HepG2 (cell line): ENCODE results near the gene KCTD18.
A peak's percentile ranks its signal among the peaks of the same experiment; 100 is the strongest.

ENCODE experiments used
- CTCF ChIP-seq: sonication (generic); formaldehyde crosslinking; IDR thresholded peaks from 2 replicates; pipeline ENCODE4 v1.5.0; 2020; ENCODE audit warnings: mild to moderate bottlenecking, missing genetic modification reagents, moderate library complexity
- ELF1 ChIP-seq: sonication (generic); formaldehyde crosslinking; IDR thresholded peaks from 2 replicates; pipeline ENCODE4 v1.4.0; 2020; ENCODE audit warnings: missing genetic modification reagents
- GLI4 ChIP-seq: sonication (generic); formaldehyde crosslinking; IDR thresholded peaks from 2 replicates; pipeline ENCODE4 v1.5.1; 2020; ENCODE audit warnings: missing genetic modification reagents, mild to moderate bottlenecking, moderate library complexity, borderline replicate concordance
- KLF13 ChIP-seq: sonication (generic); formaldehyde crosslinking; IDR thresholded peaks from 2 replicates; pipeline ENCODE4 v1.4.0; 2020; ENCODE audit warnings: mild to moderate bottlenecking, missing genetic modification reagents
- MAFK ChIP-seq, 2 experiments: IDR thresholded peaks in 1 of 2; conservative IDR thresholded peaks in 1 of 2; 2 replicates each; pipeline ENCODE4 v1.6.1; 2011; ENCODE audit warnings: improper control_type of control experiment in 2 of 2, low read length in 2 of 2
- NR1H2 ChIP-seq: sonication (generic); formaldehyde crosslinking; IDR thresholded peaks from 2 replicates; pipeline ENCODE4 v1.8.1; 2022; ENCODE audit warnings: low read depth, missing genetic modification reagents, borderline replicate concordance
- POLR2AphosphoS5 ChIP-seq: IDR thresholded peaks from 2 replicates; pipeline ENCODE4 v1.6.1; 2012; ENCODE audit warnings: low read depth, low read length
- ZKSCAN1 ChIP-seq: fragments of 150-350 bp; IDR thresholded peaks from 2 replicates; pipeline ENCODE4 v1.6.1; 2014; ENCODE audit warnings: low read length
- ZNF670 ChIP-seq: sonication (generic); formaldehyde crosslinking; IDR thresholded peaks from 2 replicates; pipeline ENCODE4 v1.8.0; 2022; ENCODE audit warnings: mild to moderate bottlenecking, missing genetic modification reagents, borderline replicate concordance
- TF ChIP-seq, protein P1 (sequence below): sonication (generic); formaldehyde crosslinking; IDR thresholded peaks from 2 replicates; pipeline ENCODE4 v1.8.1; 2023; ENCODE audit warnings: mild to moderate bottlenecking, missing genetic modification reagents, borderline replicate concordance
- TF ChIP-seq, protein P2 (sequence below): sonication (generic); formaldehyde crosslinking; IDR thresholded peaks from 2 replicates; pipeline ENCODE4 v1.8.1; 2023; ENCODE audit warnings: mild to moderate bottlenecking, missing genetic modification reagents
- TF ChIP-seq, protein P3 (sequence below), 2 experiments: sonication (generic) in 1 of 2; formaldehyde crosslinking in 1 of 2; IDR thresholded peaks; 2 replicates each; pipeline versions ENCODE4 v1.5.1 to v1.6.1; 2011 to 2020; ENCODE audit warnings: borderline replicate concordance in 1 of 2, low read depth in 1 of 2, low read length in 1 of 2, mild to moderate bottlenecking in 1 of 2, missing genetic modification reagents in 1 of 2, moderate library complexity in 1 of 2

GRCh38 chr2:200483729-200484198, 26.1 kb downstream of the KCTD18 start:
- no peak for TF ChIP-seq KLF13 (CRISPR knock-in tag)
- TF ChIP-seq ZNF670, result no peak
- peak; percentile 90 for TF ChIP-seq CTCF (CRISPR knock-in tag)
- TF ChIP-seq, protein P1, sequence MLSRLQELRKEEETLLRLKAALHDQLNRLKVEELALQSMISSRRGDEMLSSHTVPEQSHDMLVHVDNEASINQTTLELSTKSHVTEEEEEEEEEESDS (CRISPR knock-in tag), result no peak
- no peak for TF ChIP-seq NR1H2 (CRISPR knock-in tag)
- TF ChIP-seq, protein P2, sequence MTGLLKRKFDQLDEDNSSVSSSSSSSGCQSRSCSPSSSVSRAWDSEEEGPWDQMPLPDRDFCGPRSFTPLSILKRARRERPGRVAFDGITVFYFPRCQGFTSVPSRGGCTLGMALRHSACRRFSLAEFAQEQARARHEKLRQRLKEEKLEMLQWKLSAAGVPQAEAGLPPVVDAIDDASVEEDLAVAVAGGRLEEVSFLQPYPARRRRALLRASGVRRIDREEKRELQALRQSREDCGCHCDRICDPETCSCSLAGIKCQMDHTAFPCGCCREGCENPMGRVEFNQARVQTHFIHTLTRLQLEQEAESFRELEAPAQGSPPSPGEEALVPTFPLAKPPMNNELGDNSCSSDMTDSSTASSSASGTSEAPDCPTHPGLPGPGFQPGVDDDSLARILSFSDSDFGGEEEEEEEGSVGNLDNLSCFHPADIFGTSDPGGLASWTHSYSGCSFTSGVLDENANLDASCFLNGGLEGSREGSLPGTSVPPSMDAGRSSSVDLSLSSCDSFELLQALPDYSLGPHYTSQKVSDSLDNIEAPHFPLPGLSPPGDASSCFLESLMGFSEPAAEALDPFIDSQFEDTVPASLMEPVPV, result no peak
- TF ChIP-seq ZKSCAN1, result no peak
- no peak for TF ChIP-seq MAFK (conservative IDR thresholded peaks at IDR 0.05 in 1 of 2, IDR thresholded peaks at IDR 0.05 in 1 of 2; ENCODE audit: low read length in 2 of 2)
- 0 out of 2 replicates have a peak, but pooled peaks have one; percentile 21 for TF ChIP-seq ELF1 (CRISPR knock-in tag)
- TF ChIP-seq POLR2AphosphoS5, result no peak
- no peak for TF ChIP-seq GLI4 (CRISPR knock-in tag)
- TF ChIP-seq, protein P3, sequence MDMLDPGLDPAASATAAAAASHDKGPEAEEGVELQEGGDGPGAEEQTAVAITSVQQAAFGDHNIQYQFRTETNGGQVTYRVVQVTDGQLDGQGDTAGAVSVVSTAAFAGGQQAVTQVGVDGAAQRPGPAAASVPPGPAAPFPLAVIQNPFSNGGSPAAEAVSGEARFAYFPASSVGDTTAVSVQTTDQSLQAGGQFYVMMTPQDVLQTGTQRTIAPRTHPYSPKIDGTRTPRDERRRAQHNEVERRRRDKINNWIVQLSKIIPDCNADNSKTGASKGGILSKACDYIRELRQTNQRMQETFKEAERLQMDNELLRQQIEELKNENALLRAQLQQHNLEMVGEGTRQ (IDR thresholded peaks at IDR 0.05; ENCODE audit: low read depth, low read length), result no peak
- TF ChIP-seq, protein P3 (CRISPR knock-in tag; IDR thresholded peaks at IDR 0.05; ENCODE audit: borderline replicate concordance), result no peak
